Measurements from ENCODE around the gene FAM20B. TPM values are rescaled to one million over a fixed set of nuclear protein-coding genes. Genes with fewer than 3 reads are reported as not detected.
A peak's percentile ranks its signal among the peaks of the same experiment; 100 is the strongest.

Gene FAM20B
- total and polyA plus RNA-seq, 2 of the 13 experiments (the other 11 are each of a cell fraction or from before 2014, with no cell fraction given) = 13.8 to 26.9 TPM

GRCh38 chr1:179002552-179003345 is 22.9 kb upstream of the FAM20B start (continued):
- TF ChIP-seq NAIF1 (CRISPR knock-in tag; IDR thresholded peaks at IDR 0.05; ENCODE audit: borderline replicate concordance) (no peak), ZNF703 (CRISPR knock-in tag; IDR thresholded peaks at IDR 0.05; ENCODE audit: borderline replicate concordance) (peak; percentile 61; the same call in 1 of the 2 replicates), GABPB1 (CRISPR knock-in tag; IDR thresholded peaks at IDR 0.05) (peak; percentile 22; the same call in 1 of the 2 replicates), E2F5 (CRISPR knock-in tag; conservative IDR thresholded peaks at IDR 0.05) (no peak), ZNF382 (CRISPR knock-in tag; IDR thresholded peaks at IDR 0.05; ENCODE audit: borderline replicate concordance) (no peak), ZNF543 (CRISPR knock-in tag; IDR thresholded peaks at IDR 0.05) (no peak), PPARG (CRISPR knock-in tag; conservative IDR thresholded peaks at IDR 0.05) (peak; percentile 11), KDM5A (IDR thresholded peaks at IDR 0.05; ENCODE audit: borderline replicate concordance, low read length) (no peak), MEIS2 (CRISPR knock-in tag; IDR thresholded peaks at IDR 0.05) (no peak; the same call in 1 of the 2 replicates), RNF2 (conservative IDR thresholded peaks at IDR 0.05; ENCODE audit: low read depth) (no peak), ZNF256 (CRISPR knock-in tag; conservative IDR thresholded peaks at IDR 0.05) (no peak), PLSCR1 (CRISPR knock-in tag; IDR thresholded peaks at IDR 0.05; ENCODE audit: borderline replicate concordance) (no peak), ZXDC (CRISPR knock-in tag; IDR thresholded peaks at IDR 0.05) (no peak), POGZ (CRISPR knock-in tag; IDR thresholded peaks at IDR 0.05) (no peak), KAT2B (IDR thresholded peaks at IDR 0.05; ENCODE audit: borderline replicate concordance, low read depth, low read length) (no peak), ZNF20 (CRISPR knock-in tag; IDR thresholded peaks at IDR 0.05) (no peak), HMGXB3 (CRISPR knock-in tag; IDR thresholded peaks at IDR 0.05; ENCODE audit: borderline replicate concordance) (no peak), MAX (IDR thresholded peaks at IDR 0.05) (no peak), PHF20 (CRISPR knock-in tag; IDR thresholded peaks at IDR 0.05) (no peak), SKI (IDR thresholded peaks at IDR 0.05; ENCODE audit: partially characterized antibody) (no peak), KLF6 (CRISPR knock-in tag; IDR thresholded peaks at IDR 0.05) (0 out of 2 replicates have a peak, but pooled peaks have one; percentile 14)
